ENCODE results near the gene FKRP. TPM values are rescaled to one million over a fixed set of nuclear protein-coding genes. Genes with fewer than 3 reads are reported as not detected.

Gene FKRP
- total RNA-seq, 2 experiments from 2014 or later, result 13.4 to 15.4 TPM

DNA sequence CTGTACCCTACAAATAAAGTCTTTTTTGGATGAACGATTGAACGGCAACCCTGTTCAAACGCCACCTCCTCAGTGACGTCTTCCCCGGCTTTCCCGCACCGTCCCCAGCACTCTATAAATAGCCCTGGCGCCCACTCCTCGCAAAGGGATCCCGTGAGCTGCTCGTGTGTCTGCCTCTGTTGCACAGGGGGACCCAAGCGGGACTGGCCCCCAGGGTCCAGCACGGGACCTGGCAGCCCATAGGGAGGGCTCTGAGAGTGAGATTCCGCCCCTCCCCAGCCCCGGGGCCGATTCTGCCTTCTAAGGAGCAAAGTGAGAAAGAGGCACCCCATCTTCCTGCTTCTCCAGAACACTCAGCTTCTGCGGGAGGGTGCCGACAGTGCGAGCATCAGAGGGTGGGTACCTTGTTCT, 8.1 kb upstream of the FKRP start:
- Mint-ChIP-seq H3K27ac (no peak overlapping the region), H3K4me3 (no peak overlapping the region), H3K27me3 (no peaks in the 10 kb centered on the region), H3K9me3 (no peaks in the 10 kb centered on the region), H3K4me1 (peaks cover 21% of the 10 kb centered on the region), H3K36me3 (ENCODE audit: low read depth) (peaks cover 42% of the 10 kb centered on the region)
- ChIA-PET CTCF (interaction anchor here (1.4 kb wide), 1 partner anchor 15 kb away, joined by 3 read pairs; no protein-coding TSS in a partner anchor), POLR2A (interaction anchor here (1.0 kb wide), 1 partner anchor 8 kb away, joined by 3 read pairs; the partner anchor contains the start of gene FKRP)
- no peak for DNase-seq

DNA sequence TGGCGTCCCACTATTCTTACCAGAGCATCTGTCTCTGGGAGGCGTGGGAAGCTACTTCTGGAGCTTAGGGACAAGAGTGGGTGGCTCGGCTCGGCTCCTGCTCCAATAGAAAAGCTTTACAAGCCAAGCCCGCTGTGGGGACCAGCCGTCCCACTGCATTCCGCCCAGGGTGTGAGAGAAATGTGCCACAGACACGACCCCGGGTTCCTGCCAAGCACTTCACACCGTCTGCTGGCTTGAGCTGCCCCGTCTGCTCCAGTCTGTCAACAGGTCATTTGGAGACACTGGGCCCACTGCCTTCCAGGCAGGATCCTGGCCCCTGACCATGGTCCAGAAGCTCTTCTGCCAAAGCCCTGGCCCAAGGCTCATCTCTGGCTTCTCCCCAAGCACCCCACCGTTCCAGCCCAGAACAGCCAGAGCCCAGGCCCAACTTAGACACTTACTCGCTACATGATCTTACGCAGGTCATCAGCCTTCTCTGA, 6.5 kb upstream of the FKRP start:
- peaks cover 30% of the 10 kb centered on the region for H3K4me1 Mint-ChIP-seq
- DNase-seq, result no peak
- H3K9me3 Mint-ChIP-seq, result no peaks in the 10 kb centered on the region
- peaks cover 32% of the 10 kb centered on the region for H3K36me3 Mint-ChIP-seq (ENCODE audit: low read depth)
- ChIA-PET POLR2A (no interaction called here), CTCF (interaction anchor here (1.0 kb wide), 1 partner anchor 10 kb away, joined by 3 read pairs; no protein-coding TSS in a partner anchor)
- no peak overlapping the region for H3K27ac Mint-ChIP-seq
- no peaks in the 10 kb centered on the region for H3K27me3 Mint-ChIP-seq
- no peak overlapping the region for H3K4me3 Mint-ChIP-seq

DNA sequence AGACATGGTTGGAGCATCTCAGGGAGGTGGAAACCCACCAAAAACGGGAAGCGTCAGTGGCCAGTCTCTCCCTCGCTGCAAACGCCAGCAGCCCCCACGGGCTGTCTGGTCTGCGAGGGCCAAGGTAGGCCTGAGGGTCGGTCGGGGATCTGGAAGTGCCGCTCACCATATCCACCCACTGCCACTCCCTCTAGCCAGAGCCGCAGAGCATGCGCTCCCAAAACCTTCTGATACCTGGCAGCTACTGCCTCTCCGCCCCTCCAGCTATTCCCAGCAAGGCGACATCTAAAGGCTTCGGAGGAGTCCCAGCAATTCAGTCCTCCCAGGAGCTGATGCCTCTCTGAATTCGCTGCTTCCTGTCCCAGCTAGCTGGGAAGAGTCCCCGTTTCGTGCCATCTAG, 4.4 kb upstream of the FKRP start:
- Mint-ChIP-seq H3K9me3 (no peaks in the 10 kb centered on the region), H3K4me1 (peaks cover 43% of the 10 kb centered on the region)

GRCh38 chr19:46742926-46743480, 2.9 kb upstream of the FKRP start:
- no peaks in the 10 kb centered on the region for H3K9me3 Mint-ChIP-seq
- H3K27me3 Mint-ChIP-seq, result no peaks in the 10 kb centered on the region
- CTCF ChIA-PET, result interaction anchor here (1.4 to 2.7 kb wide), 2 partner anchors 10 to 12 kb away, joined by 9 to 12 read pairs; no protein-coding TSS in a partner anchor
- H3K4me3 Mint-ChIP-seq, result peak overlapping the region; percentile 10
- DNase-seq, result no peak
- peaks cover 31% of the 10 kb centered on the region for H3K36me3 Mint-ChIP-seq (ENCODE audit: low read depth)
- POLR2A ChIA-PET, result no interaction called here
- H3K4me1 Mint-ChIP-seq, result peaks cover 55% of the 10 kb centered on the region
- peak overlapping the region; percentile 50 for H3K27ac Mint-ChIP-seq

More for the DNA sequence above, 4.4 kb upstream of the FKRP start:
- DNase-seq, result no peak
- no peak overlapping the region for H3K27ac Mint-ChIP-seq
- POLR2A ChIA-PET, result interaction anchor here (0.9 to 1.2 kb wide), 2 partner anchors 12 to 214 kb away, joined by 3 to 4 read pairs; no protein-coding TSS in a partner anchor
- H3K4me3 Mint-ChIP-seq, result no peak overlapping the region
- H3K27me3 Mint-ChIP-seq, result no peaks in the 10 kb centered on the region
- CTCF ChIA-PET, result interaction anchor here (0.9 to 2.7 kb wide), 5 partner anchors 9 to 37 kb away, joined by 3 to 12 read pairs (median 8); no protein-coding TSS in a partner anchor
- peaks cover 35% of the 10 kb centered on the region for H3K36me3 Mint-ChIP-seq (ENCODE audit: low read depth)

DNA sequence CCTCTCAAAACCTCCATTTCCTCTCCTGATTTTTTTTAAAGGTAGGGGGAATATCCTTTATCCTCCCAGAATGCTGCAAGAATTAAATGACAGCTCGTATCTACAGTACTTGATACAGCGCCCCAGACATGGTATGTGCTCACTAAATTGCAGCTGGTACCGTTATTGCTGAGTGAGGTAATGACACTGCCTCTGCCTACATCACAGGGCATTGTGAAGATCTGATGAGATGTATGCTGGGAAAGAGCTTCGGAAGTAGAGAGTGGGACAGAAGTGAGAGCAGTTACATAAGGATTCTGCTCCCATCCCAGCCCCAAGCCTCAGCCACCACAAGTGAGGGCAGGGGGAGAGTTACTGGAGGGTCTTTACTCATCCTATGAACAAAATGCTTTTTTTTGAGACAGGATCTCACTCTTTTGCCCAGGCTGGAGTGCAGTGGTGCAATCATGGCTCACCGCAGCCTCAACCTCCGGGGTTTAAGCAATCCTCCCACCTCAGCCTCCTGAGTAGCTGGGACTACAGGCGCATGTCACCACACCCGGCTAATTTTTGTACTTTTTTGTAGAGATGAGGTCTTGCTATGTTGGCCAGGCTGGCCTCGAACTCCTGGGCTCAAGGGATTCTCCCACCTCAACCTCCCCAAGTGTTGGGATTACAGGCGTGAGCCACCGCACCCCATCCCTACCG, 1.7 kb upstream of the FKRP start:
- Mint-ChIP-seq H3K27ac (no peak overlapping the region), H3K9me3 (no peaks in the 10 kb centered on the region)
- CTCF ChIA-PET, result interaction anchor here (1.2 to 1.4 kb wide), 3 partner anchors 9 to 39 kb away, joined by 3 to 9 read pairs (median 6); no protein-coding TSS in a partner anchor

GRCh38 chr19:46745030-46745429, 827 bp upstream of the FKRP start:
- ChIA-PET CTCF (interaction anchor here (1.1 kb wide), 1 partner anchor 77 kb away, joined by 3 read pairs; no protein-coding TSS in a partner anchor), POLR2A (interaction anchor here (0.6 to 2.7 kb wide), 11 partner anchors 8 to 144 kb away, joined by 3 to 12 read pairs (median 3); partner anchors contain the start of genes CALM3 and SLC1A5)
- Mint-ChIP-seq H3K27ac (peak overlapping the region; percentile 80), H3K4me1 (peaks cover 58% of the 10 kb centered on the region), H3K36me3 (ENCODE audit: low read depth) (peaks cover 22% of the 10 kb centered on the region), H3K27me3 (no peaks in the 10 kb centered on the region), H3K4me3 (peak overlapping the region; percentile 93), H3K9me3 (no peaks in the 10 kb centered on the region)
- no peak for DNase-seq

More for the DNA sequence above, 1.7 kb upstream of the FKRP start:
- H3K36me3 Mint-ChIP-seq (ENCODE audit: low read depth), result peaks cover 27% of the 10 kb centered on the region
- POLR2A ChIA-PET, result interaction anchor here (0.6 to 2.7 kb wide), 7 partner anchors 15 to 141 kb away, joined by 3 to 12 read pairs (median 4); partner anchors contain the start of gene SLC1A5
- no peak for DNase-seq
- peak overlapping the region; percentile 93 for H3K4me3 Mint-ChIP-seq
- H3K4me1 Mint-ChIP-seq, result peaks cover 60% of the 10 kb centered on the region
- no peaks in the 10 kb centered on the region for H3K27me3 Mint-ChIP-seq

- Mint-ChIP-seq H3K9me3 (no peaks in the 10 kb centered on the region), H3K27ac (peak within 1 kb of the TSS; percentile 80), H3K36me3 (ENCODE audit: low read depth) (peaks cover 20% of the 10 kb centered on the region), H3K27me3 (no peaks in the 10 kb centered on the region), H3K4me3 (peak within 1 kb of the TSS; percentile 93), H3K4me1 (peaks cover 53% of the 10 kb centered on the region)
- CTCF ChIA-PET, result interaction anchor here (1.1 kb wide), 1 partner anchor 75 kb away, joined by 3 read pairs; no protein-coding TSS in a partner anchor
- DNase-seq, result peak; percentile 65
- POLR2A ChIA-PET, result interaction anchor here (1.1 to 2.7 kb wide), 2 partner anchors 7 to 42 kb away, joined by 3 to 11 read pairs; partner anchors contain the start of gene SLC1A5
Observed at GRCh38 chr19:46746281-46747057, 612 bp downstream of the FKRP start, which contains the start of gene STRN4. Gene STRN4, minus strand, starts transcription at chr19:46746450. Its CDS starts 20 bp downstream, at chr19:46746430.

GRCh38 chr19:46748325-46749109, 2.7 kb downstream of the FKRP start:
- no peak overlapping the region for H3K27ac Mint-ChIP-seq
- no peaks in the 10 kb centered on the region for H3K9me3 Mint-ChIP-seq
- POLR2A ChIA-PET, result no interaction called here
- peak overlapping the region; percentile 39 for H3K4me3 Mint-ChIP-seq
- peaks cover 9% of the 10 kb centered on the region for H3K36me3 Mint-ChIP-seq (ENCODE audit: low read depth)
- DNase-seq, result peak; percentile 80
- no peaks in the 10 kb centered on the region for H3K27me3 Mint-ChIP-seq
- CTCF ChIA-PET, result interaction anchor here (0.6 to 6.1 kb wide), 7 partner anchors 9 to 193 kb away, joined by 3 to 82 read pairs (median 5); no protein-coding TSS in a partner anchor
- peaks cover 38% of the 10 kb centered on the region for H3K4me1 Mint-ChIP-seq

DNA sequence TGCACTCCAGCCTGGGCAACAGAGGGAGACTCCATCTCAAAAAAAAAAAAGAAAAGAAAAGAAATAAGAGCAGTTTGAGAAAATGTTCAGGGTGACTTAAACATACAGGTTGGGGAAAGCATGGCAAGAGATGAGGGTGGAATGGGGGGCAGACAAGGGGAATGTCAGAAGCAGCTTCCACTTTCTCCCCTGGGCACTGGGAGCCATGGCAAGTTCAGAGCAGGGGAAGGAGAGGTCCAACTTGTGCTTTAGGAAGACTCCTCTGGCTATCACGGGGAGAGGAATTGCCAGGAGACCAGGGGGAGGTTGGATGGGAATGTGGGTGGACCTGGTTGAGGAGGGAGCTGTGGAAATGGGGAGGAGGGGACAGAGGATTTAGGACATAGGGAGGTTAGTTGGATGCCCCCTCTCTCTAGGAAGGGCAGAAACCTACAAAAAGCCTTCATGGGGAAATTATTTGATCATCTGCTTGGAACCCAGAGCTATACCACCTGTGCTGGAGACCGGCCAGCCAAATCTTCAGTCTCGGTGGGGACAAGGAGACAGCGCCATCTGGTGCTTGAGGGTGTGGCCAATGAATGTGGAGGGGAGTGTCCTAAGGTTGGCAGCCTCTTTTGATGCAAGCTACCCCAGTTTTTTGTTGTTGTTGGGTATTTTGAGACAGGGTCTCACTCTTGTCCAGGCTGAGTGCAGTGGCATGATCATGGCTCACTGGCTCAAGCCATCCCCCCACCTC, 7.7 kb downstream of the FKRP start:
- CTCF ChIA-PET, result interaction anchor here (0.7 to 6.3 kb wide), 32 partner anchors 10 to 237 kb away, joined by 3 to 90 read pairs (median 4); partner anchors contain the start of genes AP2S1 and SLC1A5
- peak; percentile 79 for DNase-seq
- no peak overlapping the region for H3K4me3 Mint-ChIP-seq
- POLR2A ChIA-PET, result interaction anchor here (0.6 to 1.4 kb wide), 9 partner anchors 8 to 224 kb away, joined by 3 to 7 read pairs (median 3); partner anchors contain the start of genes CALM3, FKRP and SLC1A5
- no peaks in the 10 kb centered on the region for H3K9me3 Mint-ChIP-seq
- peaks cover 20% of the 10 kb centered on the region for H3K4me1 Mint-ChIP-seq
- no peaks in the 10 kb centered on the region for H3K27me3 Mint-ChIP-seq
- no peak overlapping the region for H3K27ac Mint-ChIP-seq
- H3K36me3 Mint-ChIP-seq (ENCODE audit: low read depth), result peaks cover 16% of the 10 kb centered on the region

DNA sequence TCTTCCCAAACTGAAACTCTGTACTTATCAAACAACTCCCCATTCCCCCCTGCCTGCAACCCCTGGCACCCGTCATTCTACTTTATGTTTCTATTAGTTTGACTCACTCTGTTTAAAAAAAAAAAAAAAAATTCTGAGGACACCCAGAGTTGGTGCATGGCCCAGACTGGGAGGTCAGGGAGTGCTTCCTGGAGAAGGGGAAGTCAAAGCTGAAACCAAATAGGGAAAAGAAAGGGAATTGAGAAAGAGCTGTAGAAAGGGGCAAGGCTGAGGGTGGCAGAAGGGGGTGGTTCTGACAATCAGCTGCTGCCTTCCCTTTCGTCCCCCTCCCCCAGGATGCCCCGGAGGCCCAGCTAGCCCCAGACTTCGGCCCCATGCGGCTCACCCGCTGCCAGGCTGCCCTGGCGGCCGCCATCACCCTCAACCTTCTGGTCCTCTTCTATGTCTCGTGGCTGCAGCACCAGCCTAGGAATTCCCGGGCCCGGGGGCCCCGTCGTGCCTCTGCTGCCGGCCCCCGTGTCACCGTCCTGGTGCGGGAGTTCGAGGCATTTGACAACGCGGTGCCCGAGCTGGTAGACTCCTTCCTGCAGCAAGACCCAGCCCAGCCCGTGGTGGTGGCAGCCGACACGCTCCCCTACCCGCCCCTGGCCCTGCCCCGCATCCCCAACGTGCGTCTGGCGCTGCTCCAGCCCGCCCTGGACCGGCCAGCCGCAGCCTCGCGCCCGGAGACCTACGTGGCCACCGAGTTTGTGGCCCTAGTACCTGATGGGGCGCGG, 9.4 kb downstream of the FKRP start:
- ChIA-PET POLR2A (interaction anchor here (1.1 kb wide), 1 partner anchor 93 kb away, joined by 4 read pairs; no protein-coding TSS in a partner anchor), CTCF (interaction anchor here (1.7 to 6.3 kb wide), 4 partner anchors 13 to 85 kb away, joined by 8 to 90 read pairs (median 12); no protein-coding TSS in a partner anchor)
- no peak overlapping the region for H3K4me3 Mint-ChIP-seq
- H3K36me3 Mint-ChIP-seq (ENCODE audit: low read depth), result peaks cover 16% of the 10 kb centered on the region
- no peak overlapping the region for H3K27ac Mint-ChIP-seq
- no peaks in the 10 kb centered on the region for H3K27me3 Mint-ChIP-seq
- H3K9me3 Mint-ChIP-seq, result no peaks in the 10 kb centered on the region
- H3K4me1 Mint-ChIP-seq, result peaks cover 19% of the 10 kb centered on the region
- no peak for DNase-seq

Data from activated CD4-positive, alpha-beta memory T cell treated with anti-CD3 and anti-CD28 coated beads, Interleukin-2, amount 10 ng/mL, durations not matched to agents 7 days and 5 days (primary cell).